T-helper 2 cell (primary cell): ENCODE measurements around the gene C1orf198.

ENCODE experiments used
- DNase-seq, 5 experiments: peaks; one replicate each; pipeline versions ENCODE4 v3.0.0 to v3.0.0-alpha.2; 2012 to 2022

The C1orf198 gene

GRCh38 chr1:230832476-230832875, 35.8 kb downstream of the C1orf198 start:
- DNase-seq: no peak

DNA sequence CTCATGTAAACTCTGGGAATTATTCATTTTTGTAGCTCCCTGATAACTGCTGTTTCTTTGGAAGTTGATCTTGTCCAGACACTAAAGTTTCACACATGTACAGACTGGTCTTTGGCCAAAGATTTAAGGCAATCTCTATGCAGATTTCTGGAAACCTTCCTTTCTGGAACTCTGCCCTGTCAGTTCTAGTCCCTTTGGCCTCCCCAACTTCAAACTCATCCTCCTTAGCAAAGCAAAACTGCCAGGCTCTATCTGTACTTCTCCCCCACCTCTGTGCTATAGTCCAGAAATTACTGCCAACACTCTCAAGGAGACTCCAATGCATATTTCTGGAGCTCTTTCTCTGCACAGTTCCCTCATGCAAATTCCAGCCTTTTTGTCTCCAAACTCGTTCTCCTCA, 36.5 kb downstream of the C1orf198 start:
- no peak for DNase-seq

DNA sequence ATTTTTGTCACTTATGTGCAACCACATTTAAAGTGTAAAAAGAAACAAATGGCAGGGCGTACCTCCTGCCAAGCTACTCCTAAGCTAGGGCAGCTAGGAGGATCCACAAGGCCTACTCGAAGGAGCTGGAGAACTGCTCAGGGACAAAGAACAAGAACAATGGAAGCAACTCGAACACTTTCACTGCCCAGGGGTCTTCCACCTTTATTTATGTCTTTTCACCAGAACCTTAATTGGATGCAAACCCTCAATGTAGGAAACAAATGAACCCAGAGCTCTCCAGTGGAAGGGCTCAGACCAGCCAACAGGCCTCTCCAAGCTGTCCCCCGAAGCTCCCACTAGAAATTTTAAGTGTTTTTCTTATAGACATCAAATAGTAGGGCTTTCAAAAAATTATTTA, 39.9 kb downstream of the C1orf198 start:
- no peak for DNase-seq

DNA sequence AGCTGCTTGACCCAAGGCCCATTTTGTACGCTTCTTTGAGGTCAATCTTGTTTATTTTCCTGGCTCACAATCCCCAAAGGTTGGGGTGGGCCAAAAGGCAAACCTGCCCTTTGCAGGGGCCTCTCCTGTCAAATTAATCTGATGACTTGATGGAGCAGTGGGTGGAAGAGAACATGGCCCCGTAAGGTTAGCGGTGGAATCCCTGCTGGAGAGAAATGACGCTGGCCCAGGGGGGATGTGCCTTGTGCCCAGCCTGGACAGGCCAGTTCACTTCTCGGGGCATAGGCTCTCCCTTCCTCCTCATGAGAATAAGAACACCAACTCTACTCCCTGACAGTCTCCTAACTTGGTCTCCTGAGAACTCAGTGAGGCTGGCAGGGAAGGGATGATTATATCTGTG, 40.5 kb downstream of the C1orf198 start:
- DNase-seq: no peak

GRCh38 chr1:230827081-230827681, 41.1 kb downstream of the C1orf198 start:
- DNase-seq: no peak

GRCh38 chr1:230826166-230826875, 42.0 kb downstream of the C1orf198 start:
- no peak for DNase-seq

GRCh38 chr1:230825761-230826160, 42.6 kb downstream of the C1orf198 start:
- DNase-seq: no peak

DNA sequence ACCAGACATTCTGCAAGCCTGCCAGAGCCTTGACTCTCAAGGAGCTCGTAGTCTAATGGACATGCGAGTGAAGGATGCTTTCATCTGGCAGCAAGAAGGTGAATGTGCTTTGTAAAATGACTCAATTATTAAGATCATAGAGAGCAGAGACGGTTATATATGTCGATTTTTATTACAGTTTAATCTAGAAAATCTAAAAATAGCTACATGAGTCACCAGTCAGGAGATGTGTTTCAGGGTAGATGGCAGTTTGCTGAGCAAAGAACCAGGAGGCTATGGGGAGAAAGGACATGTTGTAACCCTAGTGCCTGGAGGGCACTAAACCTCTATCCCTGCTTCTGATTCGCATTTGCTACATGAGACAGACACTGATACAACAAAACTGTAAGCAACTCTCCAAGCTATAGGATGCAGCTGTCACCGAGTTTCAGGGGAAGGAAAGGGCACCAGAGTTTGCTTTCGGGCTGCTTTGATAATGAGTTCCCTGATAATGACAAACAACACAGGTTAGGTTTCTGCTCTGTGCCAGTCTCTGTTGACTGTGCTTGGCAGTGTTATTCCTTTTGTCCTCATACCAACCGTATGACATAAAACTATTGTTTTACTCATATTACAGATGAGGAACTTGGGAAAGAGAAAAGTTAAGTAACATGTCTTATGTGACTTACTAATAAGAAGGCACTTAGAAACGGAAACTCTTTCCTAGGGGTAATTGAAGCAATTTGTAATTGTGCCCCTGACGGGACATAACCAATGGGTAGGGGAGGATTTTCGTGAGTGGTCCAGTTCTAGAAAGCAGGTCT, 43.2 kb downstream of the C1orf198 start:
- no peak for DNase-seq

GRCh38 chr1:230824551-230824918, 43.8 kb downstream of the C1orf198 start:
- no peak for DNase-seq

DNA sequence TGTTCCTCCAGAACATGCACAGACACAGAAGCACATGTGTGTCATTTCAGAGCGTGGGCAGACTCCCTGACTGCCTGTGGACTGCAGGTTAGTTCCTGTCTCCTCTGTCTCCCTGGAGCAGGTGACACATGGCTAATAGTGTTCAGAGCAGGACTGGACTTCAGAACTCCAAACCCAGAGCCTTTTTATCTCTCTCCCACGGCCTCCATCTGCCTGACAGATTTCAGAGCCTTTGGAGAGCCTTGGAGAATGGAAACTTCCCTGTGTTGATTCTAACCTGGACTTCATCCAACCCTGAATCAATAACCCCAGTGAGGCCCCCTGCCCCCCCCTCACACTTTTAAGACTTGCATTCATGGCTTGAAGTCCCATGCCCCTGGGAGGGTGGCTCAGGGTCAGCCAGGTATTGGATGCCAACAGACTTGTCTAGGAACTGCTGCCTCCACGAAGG, 44.4 kb downstream of the C1orf198 start:
- DNase-seq: no peak

- no peak for DNase-seq
Measured at GRCh38 chr1:230823426-230823825, 44.9 kb downstream of the C1orf198 start.

GRCh38 chr1:230822092-230822581, 46.2 kb downstream of the C1orf198 start:
- DNase-seq: no peak

- no peak for DNase-seq
Measured at GRCh38 chr1:230821346-230821745, 47.0 kb downstream of the C1orf198 start.

DNA sequence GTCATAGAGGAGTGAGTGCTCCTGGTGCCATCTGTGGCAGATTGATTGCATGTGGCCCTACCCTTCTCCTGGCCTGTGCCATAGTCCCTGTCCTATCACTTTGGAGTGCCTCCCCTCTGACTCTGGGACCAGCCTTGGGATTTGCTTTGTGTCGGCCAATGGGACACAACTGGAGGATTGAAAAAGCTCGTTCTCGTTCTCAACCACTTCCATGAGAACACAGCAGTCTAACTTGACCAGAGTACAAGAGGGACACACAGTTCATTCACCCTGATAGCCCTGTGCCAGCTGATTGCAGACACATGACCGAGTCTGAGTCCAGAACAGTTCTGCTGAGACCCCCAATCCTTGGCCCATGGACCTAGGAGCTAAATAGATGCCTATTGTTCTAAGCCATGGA, 47.8 kb downstream of the C1orf198 start:
- no peak for DNase-seq

- DNase-seq: no peak
Measured at GRCh38 chr1:230819976-230820375, 48.3 kb downstream of the C1orf198 start.

- no peak for DNase-seq
Measured at GRCh38 chr1:230818901-230819300, 49.4 kb downstream of the C1orf198 start.

DNA sequence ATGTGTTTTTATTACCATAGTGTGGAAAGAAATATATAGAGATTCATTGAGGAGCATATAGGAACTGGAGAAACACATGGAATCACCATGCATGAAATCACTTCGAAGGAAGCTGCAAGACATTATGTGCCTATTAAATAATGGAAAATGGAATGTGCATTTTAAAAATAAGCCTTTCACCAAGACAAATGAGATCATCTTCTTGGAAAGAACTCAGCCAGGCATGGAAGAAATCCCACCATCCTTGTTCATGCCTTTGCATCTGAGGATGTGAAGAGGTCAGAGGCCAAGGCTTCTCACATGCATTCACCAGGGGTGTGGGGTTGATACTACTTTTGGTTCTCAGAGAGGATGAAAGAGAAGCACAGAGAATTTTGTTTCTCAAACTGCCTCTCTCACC, 50.0 kb downstream of the C1orf198 start:
- no peak for DNase-seq

- no peak for DNase-seq
Measured at GRCh38 chr1:230816018-230816417, 52.3 kb downstream of the C1orf198 start.

DNA sequence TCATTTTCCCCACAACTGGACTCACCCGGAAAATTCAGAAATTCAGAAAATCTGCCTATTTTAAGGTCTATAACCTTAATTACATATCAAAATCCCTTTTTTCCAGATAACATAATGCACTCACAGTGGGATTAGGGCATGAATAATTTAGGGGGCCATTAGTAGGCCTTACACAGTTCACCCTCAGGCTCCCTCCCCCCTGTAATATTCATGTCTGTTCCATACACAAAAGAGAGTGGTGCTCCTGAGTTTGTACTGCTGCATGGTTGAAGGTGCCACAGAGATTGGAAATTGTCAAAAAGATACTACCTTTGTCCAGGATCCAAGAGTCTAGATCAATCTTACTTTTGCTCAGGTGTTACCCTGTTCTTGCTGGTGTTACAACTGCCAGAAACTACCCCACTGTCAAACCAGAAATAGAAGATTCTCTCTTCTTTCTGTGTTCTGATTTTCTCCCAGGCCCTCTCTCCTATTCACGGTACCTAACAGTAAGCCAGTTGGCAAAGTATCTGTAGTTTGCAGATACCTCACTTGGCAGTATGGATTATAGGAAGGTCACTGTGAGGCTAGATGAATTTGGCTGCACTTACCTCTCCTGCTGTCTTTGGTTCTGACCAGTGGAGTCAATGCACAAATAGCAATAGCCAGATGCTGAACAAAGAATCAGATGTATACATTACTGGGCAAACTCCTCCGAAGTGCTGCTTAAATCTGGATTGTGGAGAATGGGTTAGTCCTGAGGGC, 53.2 kb downstream of the C1orf198 start:
- no peak for DNase-seq

- no peak for DNase-seq
Measured at GRCh38 chr1:230812568-230812967, 55.8 kb downstream of the C1orf198 start.

GRCh38 chr1:230809256-230809990, 58.9 kb downstream of the C1orf198 start:
- DNase-seq: no peak

DNA sequence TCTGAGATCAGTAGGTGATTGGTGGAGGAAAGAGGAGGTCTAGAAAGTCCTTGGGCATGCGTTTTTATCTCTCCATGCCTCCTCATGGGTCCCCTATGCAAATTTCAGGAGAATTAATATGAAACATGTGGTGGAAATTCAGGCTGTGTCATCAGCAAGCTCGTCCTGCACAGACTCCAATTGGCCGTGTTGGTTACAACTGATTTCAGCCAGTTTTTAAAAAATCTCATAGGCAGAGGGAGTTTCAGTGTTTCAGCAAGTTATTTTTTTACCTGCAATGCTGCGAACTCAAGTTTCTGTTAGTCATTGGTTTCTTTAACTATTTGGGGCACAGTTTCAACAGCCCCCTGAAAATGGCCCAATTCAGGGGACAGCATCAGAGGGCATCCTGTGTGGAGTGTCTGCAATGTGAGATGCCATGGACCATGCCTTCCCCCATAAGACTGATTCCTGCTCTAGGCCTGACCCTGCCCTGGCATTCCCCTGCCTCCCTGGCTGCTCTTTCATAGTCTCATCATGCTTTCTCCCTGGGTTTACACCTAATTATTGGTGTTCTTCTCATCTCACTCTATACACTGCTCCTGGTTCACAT, 59.9 kb downstream of the C1orf198 start:
- DNase-seq: no peak
